Endothelial cell of umbilical vein (primary cell): Measurements from ENCODE around the gene TMEM178A. TPM values are rescaled to one million over a fixed set of nuclear protein-coding genes. Genes with fewer than 3 reads are reported as not detected.

Source experiments
- BruUV-seq: library from RNA; stranded (reverse); fragments of 400-500 nt; replicated peaks from 2 replicates; lab custom pipeline; 2021; lab: Mats Ljungman, UMichigan
- CTCF ChIA-PET: fragments of 300-600, 350-600 bp; sonication (Branson Sonifier 250); formaldehyde crosslinking; loops from one replicate; lab custom pipeline; 2021; ENCODE audit warnings: antibody characterized with exemption, inconsistent platforms; lab: Charles Lee
- POLR2A ChIA-PET: fragments of 300-600, 350-600 bp; sonication (Branson Sonifier 250); formaldehyde crosslinking; loops from one replicate; lab custom pipeline; 2021; ENCODE audit warnings: antibody characterized with exemption, inconsistent platforms; lab: Charles Lee
- DNase-seq: peaks from one replicate; pipeline ENCODE4 v3.0.0-alpha.2; 2011; ENCODE audit warnings: low read depth, low spot score
- FAIRE-seq: peaks from 2 replicates; lab custom pipeline; 2011; peaks lifted over from hg19 to GRCh38; lab: Jason Lieb, UNC
- H2AFZ ChIP-seq: 2 replicates; pipeline ENCODE4 v1.6.0; 2012; ENCODE audit warnings: low read depth, low read length, control low read depth, inconsistent platforms
- H3K27ac ChIP-seq: 2 replicates; pipeline ENCODE4 v1.5.1; 2011; ENCODE audit warnings: low read depth, mild to moderate bottlenecking, control low read depth, low read length, moderate library complexity; ENCODE audit not compliant: insufficient read depth
- H3K27me3 ChIP-seq, 2 experiments: 2 replicates each; pipeline versions ENCODE4 v1.6.0 to v1.6.1; 2011; ENCODE audit warnings: low read length in 2 of 2, mixed read lengths in 1 of 2; ENCODE audit not compliant: control insufficient read depth in 2 of 2, insufficient read depth in 2 of 2
- H3K36me3 ChIP-seq, 2 experiments: 2 replicates in 1 of 2; 3 replicates in 1 of 2; pipeline ENCODE4 v1.5.1; 2011; ENCODE audit warnings: low read length in 2 of 2, mild to moderate bottlenecking in 1 of 2, moderate library complexity in 1 of 2; ENCODE audit not compliant: control insufficient read depth in 2 of 2, insufficient read depth in 2 of 2; ENCODE audit errors: extremely low read depth in 1 of 2
- H3K4me1 ChIP-seq: 3 replicates; pipeline ENCODE4 v1.5.1; 2011; ENCODE audit warnings: mild to moderate bottlenecking, low read length; ENCODE audit not compliant: control insufficient read depth, insufficient read depth; ENCODE audit errors: extremely low read depth
- H3K4me2 ChIP-seq: 2 replicates; pipeline ENCODE4 v1.6.1; 2011; ENCODE audit warnings: low read length, control low read depth, mixed read lengths; ENCODE audit not compliant: insufficient read depth
- H3K4me3 ChIP-seq, 3 experiments: fragments of 200-600 bp in 1 of 3; sonication (generic), shearing (Covaris generic) in 1 of 3; replicated peaks in 1 of 3; 2 replicates each; pipeline ENCODE4 v1.5.1; 2011 to 2016; ENCODE audit warnings: control low read depth in 3 of 3, low read length in 3 of 3, mild to moderate bottlenecking in 2 of 3, inconsistent platforms in 1 of 3, low read depth in 1 of 3, moderate library complexity in 1 of 3; ENCODE audit not compliant: insufficient read depth in 1 of 3
- H3K79me2 ChIP-seq: 2 replicates; pipeline ENCODE4 v1.6.0; 2012; ENCODE audit warnings: low read length, inconsistent platforms; ENCODE audit not compliant: control insufficient read depth, insufficient read depth
- H3K9ac ChIP-seq: replicated peaks from 2 replicates; pipeline ENCODE3; 2011; ENCODE audit warnings: low read length, control low read depth; ENCODE audit not compliant: insufficient read depth; ENCODE audit errors: extremely low read depth
- H3K9me1 ChIP-seq: replicated peaks from 3 replicates; pipeline ENCODE4 v1.6.0; 2011; ENCODE audit warnings: mild to moderate bottlenecking, low read length; ENCODE audit not compliant: control insufficient read depth, insufficient read depth; ENCODE audit errors: extremely low read depth
- H3K9me3 ChIP-seq: replicated peaks from 2 replicates; pipeline ENCODE4 v1.5.1; 2012; ENCODE audit warnings: low read length, inconsistent platforms; ENCODE audit not compliant: control insufficient read depth, insufficient read depth
- H4K20me1 ChIP-seq: replicated peaks from 2 replicates; pipeline ENCODE3; 2011; ENCODE audit warnings: mild to moderate bottlenecking, low read length; ENCODE audit not compliant: control insufficient read depth, insufficient read depth; ENCODE audit errors: extremely low read depth
- CTCF ChIP-seq, 2 donors: IDR thresholded peaks; 1 replicate in 1 of 2; 2 replicates in 1 of 2; pipeline ENCODE4 v1.5.1; 2011; ENCODE audit warnings: low read length in 2 of 2, mild to moderate bottlenecking in 2 of 2, moderate library complexity in 2 of 2, control low read depth in 1 of 2, inconsistent platforms in 1 of 2, low read depth in 1 of 2; ENCODE audit not compliant: insufficient read depth in 1 of 2; ENCODE audit errors: extremely low read depth in 1 of 2
- EZH2 ChIP-seq: IDR thresholded peaks from 2 replicates; pipeline ENCODE4 v1.6.1; 2012; ENCODE audit warnings: borderline replicate concordance, low read depth, mild to moderate bottlenecking, moderate library complexity, low read length, inconsistent platforms; ENCODE audit not compliant: severe bottlenecking
- FOS ChIP-seq: IDR thresholded peaks from 2 replicates; pipeline ENCODE4 v1.6.1; 2011; ENCODE audit warnings: mild to moderate bottlenecking, low read length, moderate library complexity, borderline replicate concordance; ENCODE audit not compliant: insufficient read depth
- GATA2 ChIP-seq: IDR thresholded peaks from 2 replicates; pipeline ENCODE4 v1.7.0; 2011; ENCODE audit warnings: low read depth, mild to moderate bottlenecking, moderate library complexity, mixed read lengths, low read length; ENCODE audit not compliant: insufficient read length, insufficient read depth
- JUN ChIP-seq: IDR thresholded peaks from 2 replicates; pipeline ENCODE4 v1.6.1; 2011; ENCODE audit warnings: borderline replicate concordance, low read depth; ENCODE audit not compliant: insufficient read length, insufficient read depth
- MAX ChIP-seq: IDR thresholded peaks from 2 replicates; pipeline ENCODE4 v1.6.1; 2011; ENCODE audit not compliant: insufficient read depth, insufficient read length
- MYC ChIP-seq: IDR thresholded peaks from one replicate; pipeline ENCODE4 v1.6.1; 2011; ENCODE audit warnings: mild to moderate bottlenecking, low read depth, low read length
- POLR2A ChIP-seq: IDR thresholded peaks from 2 replicates; pipeline ENCODE4 v1.6.1; 2012; ENCODE audit warnings: low read depth, mild to moderate bottlenecking, control low read depth, low read length
- POLR2AphosphoS5 ChIP-seq: IDR thresholded peaks from 2 replicates; pipeline ENCODE4 v1.6.1; 2012; ENCODE audit warnings: low read depth, mild to moderate bottlenecking, control low read depth, low read length, moderate library complexity; ENCODE audit not compliant: insufficient read depth
- dilution Hi-C: fragments of 300-500 bp; cut with MboI; formaldehyde crosslinking; loops from one replicate; pipeline ENCODE4 v1.15.0; 2019; ENCODE audit warnings: low sequenced_read_pairs; ENCODE audit not compliant: extremely low pct_ligation_motif_present
- intact Hi-C: fragments of 100-400 bp; cut with micrococcal nuclease; formaldehyde crosslinking; loops from one replicate; pipeline ENCODE4 v1.10.0; 2022
- polyA plus RNA-seq, 4 experiments: library from polyadenylated mRNA; depleted of rRNA in 3 of 4; stranded (reverse) in 3 of 4; unstranded in 1 of 4; fragments of >200 nt; gene quantifications; 2 replicates each; pipeline versions ENCODE4 v1.2.1 to v1.2.3, GENCODE V29; 2011 to 2012; ENCODE audit warnings: missing spikeins in 1 of 4
- total RNA-seq: library from RNA; stranded (reverse); gene quantifications from 2 replicates; pipeline ENCODE4 v1.2.3, GENCODE V29; 2021

The TMEM178A gene
- total and polyA plus RNA-seq, 2 donors (not counting 3 experiments of a cell fraction or from before 2014, with no cell fraction given), result 1.5 to 2.8 TPM

GRCh38 chr2:39715822-39716221 is 50.1 kb downstream of the TMEM178A start:
- no peak overlapping the region for H2AFZ ChIP-seq
- H3K9ac ChIP-seq, result no peak overlapping the region
- TF ChIP-seq POLR2AphosphoS5 (no peak), CTCF (IDR thresholded peaks at IDR 0.05; ENCODE audit: extremely low read depth in 1 of 2, insufficient read depth in 1 of 2, low read depth in 1 of 2, low read length in 2 of 2) (no peak), JUN (no peak), FOS (no peak), GATA2 (no peak), EZH2 (no peak), MAX (no peak), MYC (no peak), POLR2A (no peak)
- ChIA-PET CTCF (interaction anchor here (4.4 kb wide), 1 partner anchor 14 kb away, joined by 21 read pairs; no protein-coding TSS in a partner anchor), POLR2A (no interaction called here)
- dilution Hi-C loops (no loop called here), intact Hi-C loops (no loop called here)
- no peak overlapping the region for H3K27ac ChIP-seq
- no peak for DNase-seq
- no peak overlapping the region for H3K4me2 ChIP-seq
- H3K9me1 ChIP-seq, result no peaks in the 10 kb centered on the region
- no TSS peak for BruUV-seq
- no peaks in the 10 kb centered on the region for H3K9me3 ChIP-seq
- H3K27me3 ChIP-seq, result peaks cover 0 to 10% of the 10 kb centered on the region in 2 experiments
- no peak for FAIRE-seq
- H3K4me3 ChIP-seq, result no peak overlapping the region
- H3K4me1 ChIP-seq, result no peaks in the 10 kb centered on the region
- H3K36me3 ChIP-seq, result no peaks in the 10 kb centered on the region
- H3K79me2 ChIP-seq, result no peaks in the 10 kb centered on the region
- no peaks in the 10 kb centered on the region for H4K20me1 ChIP-seq
